ENCODE data around the gene SCLY.
"Not testable (repeated sequence)": the region's sequence is repeated elsewhere in the genome, so short reads cannot be mapped to it uniquely, and the experiment has no call there.

The SCLY gene

DNA sequence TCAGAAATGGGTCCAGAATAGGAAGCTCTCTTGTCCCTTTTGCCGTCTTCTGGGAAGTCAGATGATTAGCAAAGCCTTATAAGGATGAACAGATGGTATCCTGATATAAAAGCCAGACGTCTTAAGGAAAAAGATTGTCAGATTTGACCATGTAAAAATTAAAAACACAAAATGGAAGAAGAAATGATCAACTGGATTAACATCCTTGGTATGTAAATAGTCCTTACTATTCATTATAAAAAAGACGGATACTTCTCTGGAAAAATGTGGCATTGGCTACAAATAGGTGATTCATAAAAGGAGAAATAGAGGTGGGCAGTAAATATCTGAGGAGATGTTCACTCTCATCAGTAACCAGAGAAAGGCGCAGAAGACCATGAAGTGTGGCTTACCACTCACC, 33.7 kb upstream of the SCLY start:
- H3K4me1 ChIP-seq (ENCODE audit: control insufficient read depth in 1 of 2, insufficient read depth in 2 of 2, low read length in 2 of 2): no peaks in the 10 kb centered on the region
- H3K36me3 ChIP-seq (ENCODE audit: control insufficient read depth in 1 of 2, insufficient read depth in 2 of 2, low read length in 2 of 2): peaks cover 19 to 52% of the 10 kb centered on the region in 2 donors
- H3K9me3 ChIP-seq (ENCODE audit: control insufficient read depth in 1 of 2, low read length in 2 of 2): no peaks in the 10 kb centered on the region
- no peak overlapping the region for H3K27ac ChIP-seq (ENCODE audit: low read length)
- H3K4me3 ChIP-seq (ENCODE audit: low read depth in 1 of 2, low read length in 2 of 2): no peak overlapping the region
- H3K27me3 ChIP-seq (ENCODE audit: low read depth, low read length): no peaks in the 10 kb centered on the region

DNA sequence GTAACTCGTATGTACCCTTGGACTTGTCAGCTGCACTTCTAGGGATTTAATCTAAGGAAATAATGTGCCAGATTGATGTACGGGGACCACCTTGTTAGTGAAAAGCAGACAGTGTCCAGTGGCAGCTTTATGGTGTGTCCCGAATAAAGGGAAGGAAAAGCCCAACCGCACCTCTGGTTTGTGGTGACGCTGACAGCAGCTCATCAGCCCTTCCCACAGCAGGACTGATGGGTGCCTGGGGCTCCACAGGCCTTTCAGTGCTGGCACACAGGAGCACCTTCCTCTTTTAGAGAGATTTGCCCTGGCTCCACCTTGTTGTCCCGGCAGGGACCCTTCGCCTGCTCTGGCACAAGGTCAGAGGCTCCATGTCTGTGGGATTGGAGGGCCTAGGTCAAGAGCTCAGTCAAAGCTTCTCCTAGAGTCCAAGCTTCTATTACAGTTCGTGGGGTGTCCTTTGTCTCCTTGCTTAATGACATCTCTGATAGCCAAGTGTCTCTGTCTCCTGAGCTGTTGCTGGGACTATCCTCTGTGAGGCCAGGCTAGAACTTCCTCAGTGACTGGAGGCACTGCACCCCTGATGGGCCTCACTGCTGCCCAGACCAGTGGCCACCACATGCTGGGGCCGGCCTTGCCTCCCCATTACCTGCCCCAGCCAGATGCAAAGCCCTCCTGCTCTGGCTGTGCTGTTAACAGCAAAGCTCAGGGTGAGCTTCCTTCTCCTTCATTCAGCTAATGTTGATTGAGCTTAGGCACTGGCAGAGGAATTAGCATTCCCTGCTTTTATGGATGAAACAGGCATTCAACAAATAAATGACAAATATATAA, 33.0 kb upstream of the SCLY start:
- no peaks in the 10 kb centered on the region for H3K4me1 ChIP-seq (ENCODE audit: control insufficient read depth in 1 of 2, insufficient read depth in 2 of 2, low read length in 2 of 2)
- H3K9me3 ChIP-seq (ENCODE audit: control insufficient read depth in 1 of 2, low read length in 2 of 2): no peaks in the 10 kb centered on the region
- H3K27ac ChIP-seq (ENCODE audit: low read length): no peak overlapping the region
- H3K36me3 ChIP-seq (ENCODE audit: control insufficient read depth in 1 of 2, insufficient read depth in 2 of 2, low read length in 2 of 2): peaks cover 21 to 57% of the 10 kb centered on the region in 2 donors
- H3K27me3 ChIP-seq (ENCODE audit: low read depth, low read length): no peaks in the 10 kb centered on the region
- H3K4me3 ChIP-seq (ENCODE audit: low read depth in 1 of 2, low read length in 2 of 2): no peak overlapping the region

DNA sequence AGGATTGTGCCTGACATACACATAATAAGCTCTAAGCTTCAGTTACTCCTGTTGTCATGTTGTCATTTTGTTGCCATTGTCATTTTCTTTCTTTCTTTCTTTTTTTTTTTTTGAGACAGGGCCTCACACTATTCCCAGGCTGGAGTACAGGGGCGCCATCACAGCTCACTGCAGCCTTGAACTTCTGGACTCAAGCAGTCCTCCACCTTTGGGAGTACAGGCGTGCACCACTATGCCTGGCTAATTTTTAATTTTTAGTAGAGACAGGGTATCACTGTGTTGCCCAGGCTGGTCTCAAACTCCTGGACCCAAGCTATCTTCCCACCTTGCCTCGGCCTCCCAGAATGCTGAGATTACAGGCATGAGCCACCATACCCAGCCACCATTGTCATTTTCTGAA, 30.9 kb upstream of the SCLY start:
- no peaks in the 10 kb centered on the region for H3K4me1 ChIP-seq (ENCODE audit: control insufficient read depth in 1 of 2, insufficient read depth in 2 of 2, low read length in 2 of 2)
- no peaks in the 10 kb centered on the region for H3K27me3 ChIP-seq (ENCODE audit: low read depth, low read length)
- no peak overlapping the region for H3K27ac ChIP-seq (ENCODE audit: low read length)
- H3K36me3 ChIP-seq (ENCODE audit: control insufficient read depth in 1 of 2, insufficient read depth in 2 of 2, low read length in 2 of 2): peaks cover 28 to 60% of the 10 kb centered on the region in 2 donors
- H3K4me3 ChIP-seq (ENCODE audit: low read depth in 1 of 2, low read length in 2 of 2): no peak overlapping the region
- H3K9me3 ChIP-seq (ENCODE audit: control insufficient read depth in 1 of 2, low read length in 2 of 2): no peaks in the 10 kb centered on the region

DNA sequence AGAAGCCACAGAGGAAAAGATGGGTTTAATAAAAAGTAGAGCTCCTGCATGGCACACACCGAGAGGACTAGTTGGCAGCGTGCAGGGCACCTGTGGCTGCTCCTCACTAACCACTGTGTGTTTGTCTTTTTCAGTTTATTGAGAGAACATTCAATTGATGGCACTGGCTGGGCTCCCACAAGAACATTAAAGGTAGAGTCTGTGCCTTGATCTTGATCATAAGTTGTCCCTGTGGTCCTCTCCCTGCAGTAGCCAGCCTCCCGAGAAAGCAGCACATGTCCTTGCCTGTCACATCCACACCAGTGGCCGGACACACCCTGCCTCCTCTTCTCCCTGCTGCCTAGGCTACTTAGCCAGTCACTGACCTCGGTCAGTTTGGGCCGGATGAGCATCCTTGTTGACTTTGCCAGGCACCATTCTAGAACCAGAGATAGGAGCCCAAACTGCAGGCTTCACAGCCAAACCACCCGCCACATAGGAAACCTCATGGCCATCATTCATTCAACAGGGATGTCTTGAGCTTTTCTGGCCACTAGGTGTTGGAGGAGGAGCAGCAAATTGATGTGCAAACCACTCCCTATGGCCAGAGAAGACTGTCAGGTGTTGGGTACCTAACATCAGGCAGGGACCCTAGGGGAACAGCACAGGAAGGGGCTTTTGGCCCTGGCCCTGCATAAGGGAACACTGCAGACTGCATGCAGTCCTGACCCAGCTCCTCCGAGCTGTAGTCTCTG, 30.2 kb upstream of the SCLY start:
- H3K4me3 ChIP-seq (ENCODE audit: low read depth in 1 of 2, low read length in 2 of 2): no peak overlapping the region
- H3K9me3 ChIP-seq (ENCODE audit: control insufficient read depth in 1 of 2, low read length in 2 of 2): no peaks in the 10 kb centered on the region
- H3K4me1 ChIP-seq (ENCODE audit: control insufficient read depth in 1 of 2, insufficient read depth in 2 of 2, low read length in 2 of 2): no peaks in the 10 kb centered on the region
- no peaks in the 10 kb centered on the region for H3K27me3 ChIP-seq (ENCODE audit: low read depth, low read length)
- no peak overlapping the region for H3K27ac ChIP-seq (ENCODE audit: low read length)
- peaks cover 28 to 54% of the 10 kb centered on the region in 2 donors for H3K36me3 ChIP-seq (ENCODE audit: control insufficient read depth in 1 of 2, insufficient read depth in 2 of 2, low read length in 2 of 2)

DNA sequence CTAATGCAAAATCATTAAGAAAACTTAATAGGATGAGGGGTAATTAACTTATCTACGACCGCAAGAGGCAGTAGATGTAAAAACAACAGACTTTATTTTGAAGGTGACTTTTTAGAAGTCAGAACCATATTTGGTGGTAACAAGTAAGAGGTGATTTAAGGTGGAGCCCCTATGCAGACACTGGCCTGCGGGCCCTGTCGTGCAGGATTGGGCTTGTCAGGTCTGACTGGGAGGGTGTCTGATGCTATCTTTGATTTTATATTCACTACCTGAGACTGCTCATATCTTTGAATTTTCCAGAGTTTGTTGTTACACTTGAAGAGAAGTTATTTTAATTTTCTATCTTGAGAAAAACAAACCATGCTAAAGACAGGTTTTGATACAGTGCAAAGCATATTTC, 29.1 kb upstream of the SCLY start:
- Histone ChIP-seq H3K36me3 (ENCODE audit: control insufficient read depth in 1 of 2, insufficient read depth in 2 of 2, low read length in 2 of 2) (peaks cover 28 to 59% of the 10 kb centered on the region in 2 donors), H3K27me3 (ENCODE audit: low read depth, low read length) (no peaks in the 10 kb centered on the region), H3K9me3 (ENCODE audit: control insufficient read depth in 1 of 2, low read length in 2 of 2) (no peaks in the 10 kb centered on the region), H3K4me3 (ENCODE audit: low read depth in 1 of 2, low read length in 2 of 2) (no peak overlapping the region), H3K4me1 (ENCODE audit: control insufficient read depth in 1 of 2, insufficient read depth in 2 of 2, low read length in 2 of 2) (no peaks in the 10 kb centered on the region), H3K27ac (ENCODE audit: low read length) (no peak overlapping the region)

DNA sequence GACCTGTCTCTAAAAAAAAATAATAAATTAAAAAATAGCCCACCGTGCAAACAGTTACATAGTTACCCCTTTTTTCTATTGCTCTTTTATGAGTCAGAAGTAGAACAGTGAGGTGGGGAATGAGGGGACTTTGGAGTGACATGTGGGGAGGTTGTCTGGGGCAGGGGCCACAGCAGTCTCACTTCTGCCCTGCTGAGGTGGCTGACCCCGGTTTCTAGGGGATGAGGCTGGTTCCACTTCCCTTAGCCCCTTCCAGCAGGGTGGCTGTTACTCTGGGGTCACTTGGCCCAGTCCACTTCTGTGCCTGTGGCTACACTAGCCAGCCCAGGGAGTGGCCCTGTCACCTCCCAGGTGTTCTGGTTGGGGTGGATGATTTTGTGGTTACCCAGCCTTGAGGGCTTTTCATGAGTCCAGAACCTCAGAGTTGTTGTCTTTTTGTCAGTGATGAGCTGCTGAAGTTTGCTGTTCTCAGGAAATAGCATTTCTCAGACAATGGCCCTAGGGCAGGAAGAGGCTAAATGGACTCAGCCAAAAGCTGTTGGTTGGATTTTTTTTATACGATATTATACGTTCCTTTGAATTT, 28.0 kb upstream of the SCLY start:
- no peak overlapping the region for H3K4me3 ChIP-seq (ENCODE audit: low read depth in 1 of 2, low read length in 2 of 2)
- H3K9me3 ChIP-seq (ENCODE audit: control insufficient read depth in 1 of 2, low read length in 2 of 2): no peaks in the 10 kb centered on the region
- H3K27me3 ChIP-seq (ENCODE audit: low read depth, low read length): no peaks in the 10 kb centered on the region
- peaks cover 29 to 58% of the 10 kb centered on the region in 2 donors for H3K36me3 ChIP-seq (ENCODE audit: control insufficient read depth in 1 of 2, insufficient read depth in 2 of 2, low read length in 2 of 2)
- no peak overlapping the region for H3K27ac ChIP-seq (ENCODE audit: low read length)
- no peaks in the 10 kb centered on the region for H3K4me1 ChIP-seq (ENCODE audit: control insufficient read depth in 1 of 2, insufficient read depth in 2 of 2, low read length in 2 of 2)

DNA sequence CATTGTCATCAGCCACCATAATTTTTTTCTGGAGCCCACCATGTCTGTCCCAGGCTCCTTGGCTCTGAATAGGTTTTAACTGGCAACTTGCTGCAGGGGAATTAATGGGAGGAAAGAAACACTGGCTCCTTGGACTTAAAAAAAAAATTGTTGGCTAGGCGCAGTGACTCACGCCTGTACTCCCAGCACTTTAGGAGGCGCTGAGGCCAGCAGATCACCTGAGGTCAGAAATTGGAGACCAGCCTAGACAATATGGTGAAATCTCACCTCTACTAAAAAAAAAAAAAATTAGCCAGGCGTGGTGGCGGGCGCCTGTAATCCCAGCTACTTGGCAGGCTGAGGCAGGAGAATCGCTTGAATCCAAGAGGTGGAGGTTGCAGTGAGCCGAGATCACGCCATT, 26.8 kb upstream of the SCLY start:
- H3K27me3 ChIP-seq (ENCODE audit: low read depth, low read length); H3K4me1 ChIP-seq (ENCODE audit: control insufficient read depth in 1 of 2, insufficient read depth in 2 of 2, low read length in 2 of 2); H3K4me3 ChIP-seq (ENCODE audit: low read depth in 1 of 2, low read length in 2 of 2); H3K9me3 ChIP-seq (ENCODE audit: control insufficient read depth in 1 of 2, low read length in 2 of 2); H3K27ac ChIP-seq (ENCODE audit: low read length): not testable (repeated sequence)
- H3K36me3 ChIP-seq (ENCODE audit: control insufficient read depth in 1 of 2, insufficient read depth in 2 of 2, low read length in 2 of 2): peaks cover 35 to 66% of the 10 kb centered on the region in 2 donors

DNA sequence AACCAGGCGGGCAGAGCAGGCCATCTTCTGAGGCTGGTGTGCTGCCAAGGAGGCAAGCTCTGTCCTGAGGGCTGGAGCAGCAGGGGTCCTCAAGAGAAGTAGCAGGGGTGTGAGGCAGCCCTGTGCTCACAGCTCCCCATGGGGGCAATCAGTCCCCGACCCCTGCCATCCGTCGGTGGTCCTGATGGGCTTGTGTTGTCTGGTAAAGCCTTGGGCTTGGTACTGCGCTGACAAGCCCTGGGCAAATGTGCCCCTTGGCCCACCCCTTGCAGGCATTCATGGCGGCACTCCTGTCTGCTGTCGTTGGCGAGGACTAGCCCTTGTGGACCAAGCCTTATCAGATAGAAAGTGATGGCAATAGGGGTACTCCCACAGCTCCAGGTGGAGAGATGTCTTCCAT, 22.6 kb upstream of the SCLY start:
- no peaks in the 10 kb centered on the region for H3K27me3 ChIP-seq (ENCODE audit: low read depth, low read length)
- no peaks in the 10 kb centered on the region for H3K9me3 ChIP-seq (ENCODE audit: control insufficient read depth in 1 of 2, low read length in 2 of 2)
- no peak overlapping the region for H3K4me3 ChIP-seq (ENCODE audit: low read depth in 1 of 2, low read length in 2 of 2)
- peaks cover 42 to 71% of the 10 kb centered on the region in 2 donors for H3K36me3 ChIP-seq (ENCODE audit: control insufficient read depth in 1 of 2, insufficient read depth in 2 of 2, low read length in 2 of 2)
- no peak overlapping the region for H3K27ac ChIP-seq (ENCODE audit: low read length)
- no peaks in the 10 kb centered on the region for H3K4me1 ChIP-seq (ENCODE audit: control insufficient read depth in 1 of 2, insufficient read depth in 2 of 2, low read length in 2 of 2)

DNA sequence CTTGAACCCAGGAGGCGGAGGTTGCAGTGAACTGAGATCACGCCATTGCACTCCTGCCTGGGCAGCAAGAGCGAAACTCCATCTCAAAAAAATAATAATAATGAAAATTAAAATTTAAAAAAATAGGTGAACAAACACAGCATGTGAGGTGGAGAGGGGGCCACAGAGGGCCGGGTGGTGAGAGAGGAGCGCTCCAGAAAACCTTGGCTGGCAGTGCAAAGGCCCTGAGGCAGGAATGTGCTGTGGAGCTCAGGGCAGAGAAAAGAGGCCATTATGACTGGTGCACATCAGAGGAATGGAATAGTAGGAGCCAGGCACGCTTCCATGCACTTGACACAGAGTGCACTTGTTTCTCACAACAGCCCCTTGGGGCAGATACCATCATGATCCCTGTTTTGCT, 21.6 kb upstream of the SCLY start:
- Histone ChIP-seq H3K36me3 (ENCODE audit: control insufficient read depth in 1 of 2, insufficient read depth in 2 of 2, low read length in 2 of 2) (peaks cover 44 to 79% of the 10 kb centered on the region in 2 donors), H3K27ac (ENCODE audit: low read length) (no peak overlapping the region), H3K4me1 (ENCODE audit: control insufficient read depth in 1 of 2, insufficient read depth in 2 of 2, low read length in 2 of 2) (no peaks in the 10 kb centered on the region), H3K4me3 (ENCODE audit: low read depth in 1 of 2, low read length in 2 of 2) (no peak overlapping the region), H3K9me3 (ENCODE audit: control insufficient read depth in 1 of 2, low read length in 2 of 2) (no peaks in the 10 kb centered on the region), H3K27me3 (ENCODE audit: low read depth, low read length) (no peaks in the 10 kb centered on the region)

DNA sequence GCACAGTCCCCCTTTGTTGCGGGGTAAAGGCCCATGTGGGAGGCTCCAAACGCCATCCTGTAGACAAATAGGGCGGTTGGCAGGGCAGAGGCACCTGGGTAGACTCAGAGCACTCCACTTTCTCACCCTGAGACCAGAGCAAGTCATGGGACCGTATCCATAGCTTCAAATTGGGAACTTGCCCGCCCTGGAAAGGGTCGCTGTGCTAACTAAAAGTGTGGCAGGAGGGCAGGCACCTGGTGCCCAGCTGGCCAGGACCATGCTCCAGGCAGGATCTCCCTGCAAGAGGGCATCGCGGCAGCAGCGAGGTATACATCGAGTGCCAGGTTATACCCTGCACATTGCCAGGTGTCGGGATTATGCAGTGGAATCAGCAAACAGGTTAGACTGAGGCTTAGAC, 20.8 kb upstream of the SCLY start:
- Histone ChIP-seq H3K4me1 (ENCODE audit: control insufficient read depth in 1 of 2, insufficient read depth in 2 of 2, low read length in 2 of 2) (no peaks in the 10 kb centered on the region), H3K36me3 (ENCODE audit: control insufficient read depth in 1 of 2, insufficient read depth in 2 of 2, low read length in 2 of 2) (peaks cover 46 to 79% of the 10 kb centered on the region in 2 donors), H3K9me3 (ENCODE audit: control insufficient read depth in 1 of 2, low read length in 2 of 2) (no peaks in the 10 kb centered on the region), H3K4me3 (ENCODE audit: low read depth in 1 of 2, low read length in 2 of 2) (no peak overlapping the region), H3K27ac (ENCODE audit: low read length) (no peak overlapping the region), H3K27me3 (ENCODE audit: low read depth, low read length) (no peaks in the 10 kb centered on the region)

DNA sequence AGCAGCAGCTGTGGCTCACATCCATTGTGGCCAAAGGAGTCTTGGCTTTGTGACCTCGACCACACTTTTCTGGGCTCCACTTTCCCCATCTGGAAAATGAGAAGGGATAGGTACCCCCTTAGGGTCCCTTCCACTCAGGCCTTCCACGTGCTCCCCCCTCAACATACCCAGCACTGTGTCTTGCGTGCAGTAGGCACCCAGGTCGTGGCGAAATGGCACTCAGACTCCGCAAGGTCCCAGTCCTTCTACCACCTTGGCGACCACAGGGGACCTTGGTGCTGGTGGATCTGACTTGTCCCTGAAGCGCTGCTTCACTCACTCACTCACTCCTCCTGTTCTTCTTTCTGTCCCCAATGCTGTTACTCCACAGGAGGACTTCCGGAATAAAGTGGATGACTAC, 19.9 kb upstream of the SCLY start:
- Histone ChIP-seq H3K9me3 (ENCODE audit: control insufficient read depth in 1 of 2, low read length in 2 of 2) (no peaks in the 10 kb centered on the region), H3K27me3 (ENCODE audit: low read depth, low read length) (no peaks in the 10 kb centered on the region), H3K4me3 (ENCODE audit: low read depth in 1 of 2, low read length in 2 of 2) (no peak overlapping the region), H3K27ac (ENCODE audit: low read length) (no peak overlapping the region), H3K36me3 (ENCODE audit: control insufficient read depth in 1 of 2, insufficient read depth in 2 of 2, low read length in 2 of 2) (peaks cover 46 to 75% of the 10 kb centered on the region in 2 donors), H3K4me1 (ENCODE audit: control insufficient read depth in 1 of 2, insufficient read depth in 2 of 2, low read length in 2 of 2) (no peaks in the 10 kb centered on the region)
